HCT116 (cell line): ENCODE data around the gene CGB1. TPM values are rescaled to one million over a fixed set of nuclear protein-coding genes. Genes with fewer than 3 reads are reported as not detected.

Source experiments
- ATAC-seq: fragments of 200-7000 bp; cut with Tn5 transposase; 2 replicates; pipeline ENCODE4 v1.9.1; 2020; ENCODE audit warnings: mild to moderate bottlenecking, moderate library complexity
- BruUV-seq: library from RNA; stranded (reverse); fragments of 400-500 nt; replicated peaks from 2 replicates; lab custom pipeline; 2021; lab: Mats Ljungman, UMichigan
- CTCF ChIA-PET: fragments of 300-600 bp; sonication (Branson Sonifier 250); formaldehyde crosslinking; loops from one replicate; lab custom pipeline; 2021; ENCODE audit warnings: antibody characterized with exemption; lab: Charles Lee
- POLR2A ChIA-PET: fragments of 300-600, 350-600 bp; sonication (Branson Sonifier 250); formaldehyde crosslinking; loops from one replicate; lab custom pipeline; 2021; ENCODE audit warnings: antibody characterized with exemption; lab: Charles Lee
- RAD21 ChIA-PET, 2 experiments: fragments of 300-600 bp; sonication (Branson Sonifier 250); formaldehyde crosslinking; loops; one replicate each; lab custom pipeline; 2023; ENCODE audit warnings: low total read pairs in 2 of 2; ENCODE audit not compliant: uncharacterized antibody in 2 of 2, unreplicated experiment in 2 of 2, low non-redundant PET in 1 of 2; lab: Charles Lee
- DNase-seq: peaks from one replicate; pipeline ENCODE4 v3.0.0-alpha.2; 2010; ENCODE audit warnings: low read depth, low spot score
- H2AFZ ChIP-seq: fragments of 200-600 bp; shearing (Covaris generic), sonication (generic); 2 replicates; pipeline ENCODE4 v1.6.1; 2017; ENCODE audit warnings: low read depth, mixed run types, mixed read lengths, antibody characterized with exemption, low read length; ENCODE audit not compliant: poor library complexity, severe bottlenecking
- H3K27ac ChIP-seq: 2 replicates; pipeline ENCODE4 v1.5.1; 2012; ENCODE audit warnings: low read depth, low read length
- H3K27me3 ChIP-seq: fragments of 200-600 bp; sonication (generic); 2 replicates; pipeline ENCODE4 v1.6.1; 2016; ENCODE audit warnings: mixed run types, low read length, mixed read lengths; ENCODE audit not compliant: insufficient read depth
- H3K36me3 ChIP-seq, 2 experiments: fragments of 200-500 bp in 1 of 2; fragments of 200-600 bp in 1 of 2; sonication (Bioruptor generic) in 1 of 2; sonication (generic) in 1 of 2; 2 replicates each; pipeline versions ENCODE4 v1.5.1 to v1.6.1; 2014 to 2016; ENCODE audit warnings: low read length in 2 of 2, inconsistent platforms in 1 of 2, mixed read lengths in 1 of 2, mixed run types in 1 of 2; ENCODE audit not compliant: insufficient read depth in 2 of 2, control insufficient read depth in 1 of 2
- H3K4me1 ChIP-seq, 2 experiments: fragments of 200-600 bp in 1 of 2; sonication (generic) in 1 of 2; 2 replicates each; pipeline versions ENCODE4 v1.5.1 to v1.6.1; 2012 to 2017; ENCODE audit warnings: low read length in 2 of 2, inconsistent platforms in 1 of 2, mild to moderate bottlenecking in 1 of 2, mixed read lengths in 1 of 2, mixed run types in 1 of 2, moderate library complexity in 1 of 2; ENCODE audit not compliant: insufficient read depth in 2 of 2, control insufficient read depth in 1 of 2
- H3K4me2 ChIP-seq: fragments of 200-600 bp; sonication (generic); 2 replicates; pipeline ENCODE4 v1.6.1; 2017; ENCODE audit warnings: mixed run types, low read length, mixed read lengths
- H3K4me3 ChIP-seq, 2 experiments: fragments of 200-600 bp in 1 of 2; sonication (generic) in 1 of 2; replicated peaks in 1 of 2; 2 replicates each; pipeline ENCODE4 v1.5.1; 2011 to 2016; ENCODE audit warnings: low read length in 2 of 2, control low read depth in 1 of 2, low read depth in 1 of 2, mild to moderate bottlenecking in 1 of 2, mixed read lengths in 1 of 2, mixed run types in 1 of 2
- H3K79me2 ChIP-seq: fragments of 200-600 bp; sonication (generic); 2 replicates; pipeline ENCODE4 v1.6.1; 2017; ENCODE audit warnings: mild to moderate bottlenecking, mixed run types, low read length, moderate library complexity, mixed read lengths; ENCODE audit not compliant: insufficient read depth
- H3K9ac ChIP-seq: fragments of 200-600 bp; sonication (generic); 2 replicates; pipeline ENCODE4 v1.6.1; 2016; ENCODE audit warnings: low read length, mixed read lengths
- H3K9me2 ChIP-seq: fragments of 200-600 bp; sonication (generic), shearing (Covaris generic); 2 replicates; pipeline ENCODE4 v1.6.1; 2017; ENCODE audit warnings: mixed run types, mild to moderate bottlenecking, moderate library complexity; ENCODE audit not compliant: insufficient read depth
- H3K9me3 ChIP-seq, 2 experiments: fragments of 200-500 bp in 1 of 2; fragments of 200-600 bp in 1 of 2; sonication (Bioruptor generic) in 1 of 2; sonication (generic) in 1 of 2; 2 replicates each; pipeline ENCODE4 v1.6.1; 2014 to 2017; ENCODE audit warnings: low read length in 2 of 2, mixed read lengths in 2 of 2, inconsistent platforms in 1 of 2, low read depth in 1 of 2, mild to moderate bottlenecking in 1 of 2, mixed run types in 1 of 2, moderate library complexity in 1 of 2; ENCODE audit not compliant: control insufficient read depth in 1 of 2, insufficient read depth in 1 of 2
- H4K20me1 ChIP-seq: fragments of 200-600 bp; sonication (generic), shearing (Covaris generic); 2 replicates; pipeline ENCODE4 v1.6.1; 2017; ENCODE audit warnings: mixed run types, mild to moderate bottlenecking, moderate library complexity; ENCODE audit not compliant: insufficient read depth
- CBX3 ChIP-seq: IDR thresholded peaks from 2 replicates; pipeline ENCODE4 v1.6.1; 2012; ENCODE audit warnings: low read depth
- CEBPB ChIP-seq: IDR thresholded peaks from 2 replicates; pipeline ENCODE4 v1.6.1; 2012; ENCODE audit warnings: low read depth
- CTCF ChIP-seq, 3 experiments: fragments of 200-600 bp in 1 of 3; sonication (generic) in 1 of 3; IDR thresholded peaks in 2 of 3; conservative IDR thresholded peaks in 1 of 3; 2 replicates each; pipeline ENCODE4 v1.5.1; 2012 to 2017; ENCODE audit warnings: low read depth in 2 of 3, low read length in 2 of 3, antibody characterized with exemption in 1 of 3, borderline replicate concordance in 1 of 3, control low read depth in 1 of 3, mild to moderate bottlenecking in 1 of 3, mixed read lengths in 1 of 3, mixed run types in 1 of 3, moderate library complexity in 1 of 3; ENCODE audit not compliant: insufficient read depth in 1 of 3
- EGR1 ChIP-seq: IDR thresholded peaks from 2 replicates; pipeline ENCODE4 v1.6.1; 2012; ENCODE audit warnings: low read depth
- ELF1 ChIP-seq: IDR thresholded peaks from 2 replicates; pipeline ENCODE4 v1.6.1; 2012; ENCODE audit warnings: low read depth, borderline replicate concordance
- EZH2 ChIP-seq: fragments of 200-600 bp; sonication (generic); IDR thresholded peaks from 2 replicates; pipeline ENCODE4 v1.6.1; 2017; ENCODE audit warnings: antibody characterized with exemption, mixed run types
- FOSL1 ChIP-seq: IDR thresholded peaks from 2 replicates; pipeline ENCODE4 v1.6.1; 2012; ENCODE audit warnings: low read depth
- MAX ChIP-seq: IDR thresholded peaks from 2 replicates; pipeline ENCODE4 v1.6.1; 2012
- POLR2A ChIP-seq: IDR thresholded peaks from 2 replicates; pipeline ENCODE4 v1.7.0; 2011; ENCODE audit warnings: borderline replicate concordance; ENCODE audit not compliant: insufficient read depth, insufficient read length; ENCODE audit errors: extremely low read depth
- POLR2AphosphoS5 ChIP-seq: IDR thresholded peaks from 2 replicates; pipeline ENCODE4 v1.6.1; 2011; ENCODE audit warnings: mild to moderate bottlenecking, low read depth, low read length, moderate library complexity
- SP1 ChIP-seq: IDR thresholded peaks from 2 replicates; pipeline ENCODE4 v1.6.1; 2012; ENCODE audit warnings: low read depth
- TCF7L2 ChIP-seq: IDR thresholded peaks from 2 replicates; pipeline ENCODE4 v1.7.0; 2011; ENCODE audit warnings: borderline replicate concordance, inconsistent platforms; ENCODE audit not compliant: insufficient read depth, insufficient read length; ENCODE audit errors: extremely low read depth
- ZBTB33 ChIP-seq: IDR thresholded peaks from 2 replicates; pipeline ENCODE4 v1.6.1; 2011; ENCODE audit warnings: mild to moderate bottlenecking, low read length, moderate library complexity; ENCODE audit not compliant: insufficient replicate concordance; ENCODE audit errors: extremely low read depth
- ZFX ChIP-seq: fragments of 450-650 bp; IDR thresholded peaks from 2 replicates; pipeline ENCODE4 v1.6.1; 2017
- ZNF274 ChIP-seq: fragments of 200-500 bp; sonication (Bioruptor generic); IDR thresholded peaks from 2 replicates; pipeline ENCODE4 v1.6.1; 2014; ENCODE audit warnings: mild to moderate bottlenecking, low read depth, low read length, inconsistent platforms
- intact Hi-C: fragments of 100-400 bp; cut with micrococcal nuclease; formaldehyde crosslinking; loops from 2 replicates; pipeline ENCODE4 v1.10.0; 2022
- total RNA-seq: library from RNA; stranded (reverse); gene quantifications from one replicate; pipeline ENCODE4 v1.2.1, GENCODE V29; 2021; ENCODE audit not compliant: unreplicated experiment

The CGB1 gene
- total RNA-seq, 1 experiment from 2014 or later: 0.76 TPM

- ChIA-PET CTCF (no interaction called here), RAD21 (no interaction called here), POLR2A (no interaction called here)
- no TSS peak for BruUV-seq
- Histone ChIP-seq H3K36me3 (peaks cover 14 to 15% of the 10 kb centered on the region in 2 experiments; a peak in 2 of 4 replicates), H3K27me3 (no peaks in the 10 kb centered on the region), H3K79me2 (peaks cover 27% of the 10 kb centered on the region), H3K9ac (no peak overlapping the region), H3K4me2 (no peak overlapping the region), H3K9me3 (no peaks in the 10 kb centered on the region), H4K20me1 (no peaks in the 10 kb centered on the region), H3K27ac (no peak overlapping the region), H2AFZ (no peak overlapping the region), H3K4me1 (peaks cover 6 to 11% of the 10 kb centered on the region in 2 experiments; a peak in 3 of 4 replicates), H3K4me3 (no peak overlapping the region), H3K9me2 (no peaks in the 10 kb centered on the region)
- ATAC-seq: no peak
- intact Hi-C loops: no loop called here
- DNase-seq: no peak
- TF ChIP-seq ZNF274 (no peak), CBX3 (no peak), TCF7L2 (no peak), MAX (no peak)
Observed at GRCh38 chr19:48988860-48989259, 47.8 kb downstream of the CGB1 start.

GRCh38 chr19:48988286-48988685, 48.4 kb downstream of the CGB1 start:
- Histone ChIP-seq H2AFZ (no peak overlapping the region), H3K9ac (no peak overlapping the region), H3K79me2 (peaks cover 26% of the 10 kb centered on the region), H3K4me1 (peaks cover 6 to 11% of the 10 kb centered on the region in 2 experiments; a peak in 3 of 4 replicates), H3K4me2 (no peak overlapping the region), H3K9me3 (no peaks in the 10 kb centered on the region), H4K20me1 (no peaks in the 10 kb centered on the region), H3K4me3 (no peak overlapping the region), H3K27ac (no peak overlapping the region), H3K27me3 (no peaks in the 10 kb centered on the region), H3K36me3 (peaks cover 14 to 17% of the 10 kb centered on the region in 2 experiments; a peak in 2 of 4 replicates), H3K9me2 (no peaks in the 10 kb centered on the region)
- ChIA-PET RAD21 (no interaction called here), POLR2A (no interaction called here), CTCF (interaction anchor here (1.6 kb wide), 1 partner anchor 9 kb away, joined by 3 read pairs; no protein-coding TSS in a partner anchor)
- ATAC-seq: no peak
- intact Hi-C loops: no loop called here
- BruUV-seq: no TSS peak
- DNase-seq: no peak
- TF ChIP-seq FOSL1: no peak
- no peak for TF ChIP-seq ELF1
- no peak for TF ChIP-seq TCF7L2
- no peak for TF ChIP-seq EGR1
- TF ChIP-seq SP1: no peak
- no peak for TF ChIP-seq CBX3
- TF ChIP-seq ZBTB33: no peak
- TF ChIP-seq POLR2AphosphoS5: no peak
- no peak for TF ChIP-seq ZNF274
- no peak for TF ChIP-seq CTCF (IDR thresholded peaks at IDR 0.05 in 2 of 3, conservative IDR thresholded peaks at IDR 0.05 in 1 of 3; ENCODE audit: borderline replicate concordance in 1 of 3, insufficient read depth in 1 of 3, low read depth in 2 of 3, low read length in 2 of 3)
- TF ChIP-seq ZFX: no peak
- no peak for TF ChIP-seq CEBPB
- TF ChIP-seq EZH2: no peak
- TF ChIP-seq POLR2A: no peak
